Neural progenitor cell (in vitro differentiated cells): Measurements from ENCODE around the gene MTCL3.

Source experiments
- CTCF ChIP-seq: fragments of 200-600 bp; sonication (generic); IDR thresholded peaks from 2 replicates; pipeline ENCODE4 v1.5.1; 2017; ENCODE audit warnings: antibody characterized with exemption, mild to moderate bottlenecking
- EZH2phosphoT487 ChIP-seq: fragments of 200-600 bp; sonication (generic); IDR thresholded peaks from 2 replicates; pipeline ENCODE4 v1.6.1; 2017; ENCODE audit warnings: antibody characterized with exemption

- TF ChIP-seq CTCF (no peak), EZH2phosphoT487 (no peak)
Observed at GRCh38 chr6:127513425-127513824, 5.7 kb downstream of the MTCL3 start.
